AG04450 (cell line): ENCODE data around the gene CYP2W1. TPM values are rescaled to one million over a fixed set of nuclear protein-coding genes. Genes with fewer than 3 reads are reported as not detected.

ENCODE experiments used
- CTCF ChIA-PET: fragments of 300-600, 350-600 bp; formaldehyde crosslinking; extraction: SDS; loops from one replicate; lab custom pipeline; 2022; ENCODE audit warnings: antibody characterized with exemption, inconsistent platforms; lab: Charles Lee
- POLR2A ChIA-PET: fragments of 350-600 bp; formaldehyde crosslinking; extraction: SDS; loops from one replicate; lab custom pipeline; 2021; ENCODE audit warnings: antibody characterized with exemption, inconsistent platforms; lab: Yijun Ruan, JAX
- DNase-seq: peaks from one replicate; pipeline ENCODE4 v3.0.0-alpha.2; 2011; ENCODE audit warnings: low read depth, low spot score
- H3K27ac ChIP-seq: one replicate; pipeline ENCODE4 v1.5.1; 2012; ENCODE audit warnings: low read depth, low read length, control low read depth
- H3K27me3 ChIP-seq: one replicate; pipeline ENCODE4 v1.6.0; 2012; ENCODE audit warnings: low read length; ENCODE audit not compliant: control insufficient read depth, insufficient read depth
- H3K4me3 ChIP-seq: 2 replicates; pipeline ENCODE4 v1.5.1; 2011; ENCODE audit warnings: mild to moderate bottlenecking, low read depth, low read length, control low read depth
- H3K9me3 ChIP-seq: 2 replicates; pipeline ENCODE4 v1.5.1; 2012; ENCODE audit warnings: low read length; ENCODE audit not compliant: control insufficient read depth, insufficient read depth
- CTCF ChIP-seq: IDR thresholded peaks from 2 replicates; pipeline ENCODE4 v1.5.1; 2011; ENCODE audit warnings: low read depth, low read length, control low read depth, inconsistent platforms
- polyA plus RNA-seq: library from polyadenylated mRNA; depleted of rRNA; stranded (reverse); fragments of >200 nt; gene quantifications from 2 replicates; pipeline ENCODE4 v1.2.3, GENCODE V29; 2011

The CYP2W1 gene
- polyA plus RNA-seq, 1 experiment = not detected

- CTCF ChIA-PET = no interaction called here
- Histone ChIP-seq H3K27me3 (no peaks in the 10 kb centered on the region), H3K9me3 (no peaks in the 10 kb centered on the region; the same call in 1 of the 2 replicates), H3K4me3 (no peak overlapping the region), H3K27ac (no peak overlapping the region)
- POLR2A ChIA-PET = no interaction called here
- DNase-seq = no peak
- TF ChIP-seq CTCF = no peak
Measured at GRCh38 chr7:946256-946996, 36.6 kb upstream of the CYP2W1 start.

GRCh38 chr7:947391-948210, 35.4 kb upstream of the CYP2W1 start:
- Histone ChIP-seq H3K27ac (no peak overlapping the region), H3K27me3 (peaks cover 3% of the 10 kb centered on the region), H3K4me3 (no peak overlapping the region), H3K9me3 (no peaks in the 10 kb centered on the region; the same call in 1 of the 2 replicates)
- TF ChIP-seq CTCF = no peak
- DNase-seq = no peak
- CTCF ChIA-PET = no interaction called here
- POLR2A ChIA-PET = no interaction called here

GRCh38 chr7:949021-949934, 33.7 kb upstream of the CYP2W1 start:
- DNase-seq = no peak
- ChIA-PET POLR2A (no interaction called here), CTCF (no interaction called here)

GRCh38 chr7:951881-952547, 31.0 kb upstream of the CYP2W1 start:
- no peak for DNase-seq
- H3K27me3 ChIP-seq = peaks cover 24% of the 10 kb centered on the region
- no peak overlapping the region for H3K27ac ChIP-seq
- no peak for TF ChIP-seq CTCF
- H3K9me3 ChIP-seq = no peaks in the 10 kb centered on the region
- H3K4me3 ChIP-seq = no peak overlapping the region
- ChIA-PET POLR2A (no interaction called here), CTCF (interaction anchor here (1.2 kb wide), 1 partner anchor 41 kb away, joined by 9 read pairs; no protein-coding TSS in a partner anchor)

More at GRCh38 chr7:949021-949934, 33.7 kb upstream of the CYP2W1 start:
- TF ChIP-seq CTCF = no peak
- Histone ChIP-seq H3K4me3 (no peak overlapping the region), H3K27me3 (peaks cover 14% of the 10 kb centered on the region), H3K9me3 (no peaks in the 10 kb centered on the region; the same call in 1 of the 2 replicates), H3K27ac (no peak overlapping the region)
